GM18907 (cell line): Measurements from ENCODE around the gene CNIH3.
A peak's percentile ranks its signal among the peaks of the same experiment; 100 is the strongest.

ENCODE experiments used
- ATAC-seq: cut with Tn5 transposase; IDR thresholded peaks from one replicate; pipeline ENCODE4 v1.9.1; 2021; ENCODE audit warnings: mild to moderate bottlenecking, moderate library complexity; ENCODE audit not compliant: unreplicated experiment

Gene CNIH3

DNA sequence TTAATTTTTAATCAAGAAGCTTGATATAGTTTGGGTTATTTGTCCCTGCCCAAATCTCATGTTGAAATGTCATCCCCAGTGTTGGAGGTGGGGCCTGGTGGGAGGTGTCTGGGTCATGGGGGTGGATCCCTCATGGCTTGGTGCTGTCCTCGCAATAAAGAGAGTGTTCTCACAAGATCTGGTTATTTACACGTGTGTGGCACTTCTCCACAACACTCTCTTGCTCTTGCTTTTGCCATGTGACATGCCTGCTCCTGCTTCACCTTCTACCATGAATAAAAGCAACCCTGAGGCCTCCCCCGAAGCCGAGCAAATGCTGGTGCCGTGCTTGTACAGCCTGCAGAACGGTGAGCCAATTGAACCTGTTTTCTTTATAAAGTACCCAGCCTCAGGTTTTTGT is 2.6 kb upstream of the CNIH3 start:
- no peak for ATAC-seq

- ATAC-seq, result no peak
Measured at GRCh38 chr1:224616756-224617409, 766 bp downstream of the CNIH3 start.

DNA sequence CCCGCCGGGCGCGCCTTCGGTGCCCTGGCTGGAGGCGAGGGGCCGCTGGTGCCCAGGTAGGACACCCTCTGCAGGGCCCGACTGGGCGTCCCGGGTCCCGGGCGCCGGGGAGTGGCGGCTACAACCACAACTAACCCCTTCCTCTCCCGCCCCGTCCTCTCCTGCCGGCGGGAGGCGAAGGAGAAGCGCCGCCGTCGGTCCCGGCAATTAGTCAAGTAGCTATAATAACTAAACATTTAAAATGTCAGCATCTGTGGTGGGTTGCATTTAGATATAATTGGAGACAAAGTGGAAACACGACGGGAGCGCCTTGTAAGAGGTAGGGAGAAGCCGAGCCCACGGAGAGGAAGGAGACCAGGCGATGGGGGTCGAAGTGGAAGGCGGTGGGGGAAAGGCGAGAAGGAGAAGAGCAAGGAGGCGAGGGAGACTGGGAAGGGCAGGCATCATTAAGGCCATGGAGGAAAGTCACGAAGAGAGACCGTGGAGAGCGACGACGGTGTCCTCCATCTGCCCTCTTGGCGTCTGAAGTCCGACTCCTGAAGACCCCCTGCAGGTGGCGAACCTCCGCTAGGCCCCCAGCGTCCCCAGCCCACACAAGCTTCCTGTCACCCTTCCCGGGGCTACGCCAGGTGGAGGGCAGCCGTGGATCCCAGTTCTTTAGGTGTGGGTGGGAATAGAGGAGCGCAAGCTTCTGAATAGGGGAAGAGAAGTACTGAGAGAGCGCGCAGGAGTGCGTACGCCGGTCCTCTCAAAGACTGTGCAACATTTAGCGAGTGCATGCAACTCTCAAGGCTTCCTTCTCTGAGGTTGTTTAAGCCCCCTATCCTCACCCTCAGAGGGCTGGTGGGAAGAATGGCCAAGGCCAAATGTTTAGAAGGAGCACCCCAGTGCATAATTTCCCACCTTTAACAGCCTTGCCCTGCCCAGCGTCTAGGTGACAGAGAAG is 1.6 kb downstream of the CNIH3 start:
- no peak for ATAC-seq

GRCh38 chr1:224619209-224619608 is 3.1 kb downstream of the CNIH3 start:
- no peak for ATAC-seq

DNA sequence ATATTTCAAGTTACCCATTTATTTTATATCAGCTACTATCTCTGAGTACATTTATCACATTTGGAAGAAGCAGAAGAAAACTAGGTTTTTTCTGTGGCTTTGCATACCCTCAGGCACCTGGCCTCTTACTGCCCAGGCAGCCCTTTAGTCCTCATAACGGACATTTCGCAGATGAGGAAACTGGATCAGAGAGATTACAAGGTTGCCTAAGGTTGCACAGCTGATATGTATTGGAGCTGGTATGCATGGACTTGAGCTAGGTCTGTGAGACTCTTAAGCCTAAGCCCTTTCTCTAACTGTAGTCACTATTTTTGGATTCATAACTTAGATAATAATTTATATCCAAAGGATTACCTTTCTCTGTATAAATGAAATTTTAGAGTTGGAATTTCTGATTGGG is 4.0 kb downstream of the CNIH3 start:
- no peak for ATAC-seq

GRCh38 chr1:224621813-224622682 is 5.9 kb downstream of the CNIH3 start:
- ATAC-seq, result no peak

- ATAC-seq, result no peak
Measured at GRCh38 chr1:224622831-224623230, 6.7 kb downstream of the CNIH3 start.

GRCh38 chr1:224623310-224623714 is 7.2 kb downstream of the CNIH3 start:
- ATAC-seq, result peak; percentile 5

GRCh38 chr1:224623743-224624333 is 7.7 kb downstream of the CNIH3 start:
- ATAC-seq, result peak; percentile 97

- ATAC-seq, result no peak
Measured at GRCh38 chr1:224624432-224624831, 8.3 kb downstream of the CNIH3 start.

DNA sequence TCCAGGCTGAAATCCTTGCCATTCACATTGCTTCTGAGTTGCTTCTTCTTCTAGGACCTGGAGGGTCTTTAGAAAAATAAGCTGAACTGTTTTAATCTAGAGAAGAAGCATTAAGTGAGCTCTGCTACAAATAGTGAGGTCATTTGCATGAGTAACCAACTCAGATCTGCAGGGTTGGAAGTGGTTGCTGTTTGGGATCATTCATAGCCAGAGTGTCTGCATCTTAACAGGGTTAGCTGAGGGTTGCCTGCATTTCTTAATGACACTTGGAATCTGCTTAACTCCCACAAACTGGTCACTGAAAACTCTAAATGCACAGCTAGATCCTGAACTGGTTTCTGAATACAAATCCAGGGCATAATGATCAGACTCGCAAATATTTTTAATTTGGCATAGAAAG is 9.9 kb downstream of the CNIH3 start:
- no peak for ATAC-seq

GRCh38 chr1:224629965-224630364 is 13.8 kb downstream of the CNIH3 start:
- no peak for ATAC-seq

DNA sequence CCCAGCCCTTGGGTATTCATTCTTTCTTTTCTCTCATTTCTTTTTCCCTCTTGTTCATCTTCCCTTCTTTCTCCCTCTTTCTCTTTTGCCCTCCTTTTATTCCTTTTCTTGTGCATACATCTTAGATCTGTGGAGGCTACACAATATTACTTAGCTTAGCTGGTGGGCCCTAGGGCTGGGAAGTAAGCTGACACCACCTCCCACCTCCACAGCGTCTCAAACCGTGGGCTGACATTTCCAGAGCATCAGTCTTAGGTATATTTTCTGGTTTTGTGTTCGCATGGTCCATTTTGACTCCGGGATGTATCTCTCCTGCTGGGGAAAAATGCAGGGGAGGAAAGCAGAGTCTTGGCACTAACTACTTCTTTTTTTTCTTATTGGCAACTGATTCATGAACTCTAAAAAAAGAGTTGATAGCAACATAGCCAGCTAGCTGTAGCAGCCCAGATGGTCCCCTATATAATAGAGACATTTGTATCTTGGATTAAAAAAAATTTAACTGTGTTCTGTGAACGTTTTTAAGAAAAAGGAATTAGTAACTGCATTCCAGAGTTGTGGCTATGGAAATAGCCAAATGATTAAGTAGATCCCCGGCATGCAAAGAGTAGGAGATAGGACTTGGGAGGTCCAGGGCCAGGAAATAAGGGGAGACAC is 15.5 kb downstream of the CNIH3 start:
- no peak for ATAC-seq

DNA sequence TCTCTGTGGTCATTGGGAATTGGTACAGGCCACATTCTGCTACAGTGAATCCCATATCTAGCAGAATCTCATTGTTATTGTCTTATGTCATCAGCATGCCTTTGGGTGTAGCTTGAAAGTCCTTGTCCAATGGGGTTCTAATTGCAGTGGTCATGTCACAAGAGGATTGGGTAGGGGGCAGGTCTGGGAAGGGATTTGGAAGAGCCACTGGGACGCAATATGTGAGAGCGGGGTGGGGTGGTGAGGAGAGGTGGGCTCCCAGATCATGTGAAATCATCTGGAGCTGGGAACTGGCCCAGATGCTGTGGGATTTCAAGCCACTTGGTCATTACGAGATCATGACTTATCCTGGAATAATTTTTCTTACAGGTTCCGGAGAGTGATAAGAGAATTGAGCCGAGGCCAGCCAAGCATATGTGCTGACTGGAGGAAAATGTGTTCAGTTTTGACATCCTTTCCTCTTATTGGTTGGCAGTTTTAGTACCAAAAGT is 16.3 kb downstream of the CNIH3 start:
- no peak for ATAC-seq

DNA sequence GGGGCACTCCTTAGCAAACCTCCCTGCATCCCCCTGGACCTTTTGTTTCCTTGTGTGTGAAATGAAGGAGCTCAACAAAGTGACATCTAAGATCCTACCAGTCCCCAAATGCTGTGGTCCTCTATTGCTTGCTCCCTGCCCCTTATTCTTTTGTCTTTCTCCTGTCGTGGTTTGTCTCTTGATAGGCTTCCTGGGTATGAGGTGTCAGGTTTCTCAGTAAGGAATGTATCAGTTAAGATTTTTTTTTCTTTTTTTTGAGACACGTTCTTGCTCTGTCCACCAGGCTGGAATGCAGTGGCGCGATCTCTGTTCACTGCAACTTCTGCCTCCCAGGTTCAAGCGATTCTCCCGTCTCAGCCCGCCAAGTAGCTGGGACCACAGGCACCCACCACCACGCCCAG is 16.8 kb downstream of the CNIH3 start:
- no peak for ATAC-seq

GRCh38 chr1:224635356-224635755 is 19.2 kb downstream of the CNIH3 start:
- no peak for ATAC-seq

DNA sequence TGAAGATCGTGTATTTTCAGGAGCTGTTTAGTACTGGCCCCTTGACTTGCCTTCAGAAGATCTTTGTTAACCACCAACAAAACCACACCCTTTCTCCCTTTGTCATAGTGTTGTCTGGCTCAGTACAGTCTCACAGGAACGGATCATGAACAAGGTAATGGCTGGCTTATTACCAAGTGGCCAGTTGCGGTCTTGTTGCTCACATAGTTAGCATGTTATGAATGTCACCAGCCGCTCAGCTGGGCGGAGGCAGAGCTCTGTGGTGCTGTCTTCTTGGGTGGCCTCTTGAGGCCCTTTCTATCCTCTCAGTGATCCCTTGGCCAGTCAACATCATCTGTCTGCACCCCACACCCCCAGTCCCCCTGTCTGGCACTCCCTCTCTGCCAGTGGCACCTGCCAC is 21.4 kb downstream of the CNIH3 start:
- no peak for ATAC-seq

DNA sequence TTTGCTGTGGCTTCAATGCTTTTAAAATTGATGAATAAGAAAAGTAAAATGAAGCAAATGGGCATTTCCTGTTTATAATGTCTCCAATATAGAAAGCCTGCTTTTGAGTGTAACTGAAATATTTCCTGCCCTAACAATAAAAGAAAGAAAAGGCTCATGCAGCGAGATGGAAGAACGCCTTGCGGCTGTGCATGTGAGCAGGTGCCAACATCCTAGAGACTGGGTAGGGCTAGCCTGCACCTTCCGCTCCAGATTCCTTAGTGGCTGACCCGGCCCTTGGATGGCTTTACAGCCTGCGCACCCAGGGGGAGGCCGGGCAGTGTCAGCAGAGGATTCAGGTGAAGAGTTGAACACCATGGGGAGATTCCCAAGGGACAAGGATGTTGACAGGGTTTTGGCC is 21.8 kb downstream of the CNIH3 start:
- ATAC-seq, result no peak

DNA sequence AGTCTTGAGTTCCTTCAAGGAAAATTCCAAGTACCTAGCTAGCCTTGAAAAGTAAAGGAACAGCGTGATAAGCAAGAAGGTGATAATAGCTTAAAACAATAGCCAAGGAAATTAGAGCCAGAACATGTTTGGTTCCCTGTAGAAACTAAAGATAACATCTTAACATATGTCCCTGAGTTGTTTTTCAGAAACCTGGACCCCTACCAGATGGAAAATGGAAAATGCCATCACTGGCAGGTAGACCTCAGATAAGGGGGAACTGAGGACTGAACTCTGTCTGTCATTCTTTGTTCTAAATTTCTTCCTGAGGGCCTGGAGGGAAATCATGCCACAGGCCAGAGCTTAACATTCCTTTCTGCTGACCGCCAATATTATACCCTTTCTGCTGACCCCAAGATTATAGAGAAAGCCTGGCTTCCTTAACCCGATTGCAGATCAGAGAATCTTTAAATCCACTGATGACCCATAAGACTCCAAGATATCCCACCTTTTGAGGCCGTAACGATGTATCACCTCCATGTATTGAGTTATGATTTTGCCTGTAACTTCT is 23.4 kb downstream of the CNIH3 start:
- ATAC-seq, result no peak

DNA sequence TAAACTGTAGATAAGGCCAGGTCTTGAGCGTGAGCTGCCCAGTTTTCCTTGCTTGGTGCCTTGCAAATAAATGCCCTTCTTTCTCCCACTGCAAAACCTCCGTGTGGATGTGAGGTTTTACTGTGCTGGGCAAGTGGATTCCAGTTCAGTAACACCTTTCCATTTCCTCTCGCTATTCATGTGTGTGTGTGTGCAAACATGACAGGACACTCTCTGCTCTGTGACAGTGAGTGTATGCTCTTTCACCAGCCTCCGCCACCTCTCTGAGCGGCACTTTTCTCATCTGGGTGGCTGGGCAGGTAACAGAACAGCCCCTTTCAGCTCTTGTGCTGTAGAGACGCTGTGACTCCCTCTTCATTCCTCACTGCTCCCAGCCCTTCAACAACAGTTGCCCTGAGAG is 23.9 kb downstream of the CNIH3 start:
- ATAC-seq, result no peak
